Ovary (tissue), 9 donors: ENCODE measurements around the gene OTUD5. TPM values are rescaled to one million over a fixed set of nuclear protein-coding genes. Genes with fewer than 3 reads are reported as not detected.

Experiments used
- DNase-seq, 5 donors: peaks; one replicate each; pipeline ENCODE4 v3.0.0-alpha.2; 2019 to 2020
- H3K27ac ChIP-seq, 2 donors: fragments of 200-600 bp; one replicate each; pipeline versions ENCODE4 v1.5.1 to v1.8.0; 2019 to 2022
- H3K27me3 ChIP-seq: fragments of 200-600 bp; one replicate; pipeline ENCODE4 v1.8.0; 2022
- H3K36me3 ChIP-seq: fragments of 200-600 bp; sonication (generic); one replicate; pipeline ENCODE4 v1.5.1; 2019
- H3K4me1 ChIP-seq: one replicate; pipeline ENCODE4 v1.8.1; 2013; ENCODE audit warnings: mild to moderate bottlenecking, moderate library complexity; ENCODE audit not compliant: insufficient read depth
- H3K4me3 ChIP-seq: fragments of 200-600 bp; sonication (generic); one replicate; pipeline ENCODE4 v1.5.1; 2017
- H3K9me3 ChIP-seq, 2 donors: fragments of 200-600 bp in 1 of 2; sonication (generic) in 1 of 2; one replicate each; pipeline versions ENCODE4 v1.5.1 to v1.8.1; 2013 to 2019; ENCODE audit warnings: mild to moderate bottlenecking in 1 of 2, moderate library complexity in 1 of 2
- CTCF ChIP-seq, 3 donors: fragments of 450-650 bp in 2 of 3; fragments of 200-600 bp in 1 of 3; IDR thresholded peaks; one replicate each; pipeline versions ENCODE4 v1.5.1 to v1.8.0; 2016 to 2022; ENCODE audit warnings: antibody characterized with exemption in 3 of 3, mild to moderate bottlenecking in 1 of 3
- EP300 ChIP-seq: sonication (generic); formaldehyde crosslinking; IDR thresholded peaks from one replicate; pipeline ENCODE4 v1.6.1; 2017; ENCODE audit warnings: antibody characterized with exemption
- POLR2A ChIP-seq: fragments of 450-650 bp; IDR thresholded peaks from one replicate; pipeline ENCODE4 v1.6.1; 2017; ENCODE audit warnings: antibody characterized with exemption, mild to moderate bottlenecking, moderate library complexity
- WGBS, 3 donors: extraction: QIAGEN DNeasy Blood & Tissue Kit in 1 of 3; methylation state at CpG; one replicate each; pipeline versions ENCODE4 v1.1.5 to v1.1.7; 2013 to 2017; 5-methylcytosine and 5-hydroxymethylcytosine counted together
- intact Hi-C, 4 donors: fragments of 100-400 bp; cut with DNase I; formaldehyde crosslinking; loops; one replicate each; pipeline versions ENCODE4 v1.11.0 to v1.15.1; 2022 to 2023
- polyA plus RNA-seq, 2 donors: library from polyadenylated mRNA; stranded (reverse); fragments of 200-250 nt in 1 of 2; fragments of 350-450 nt in 1 of 2; fragmentation: Illumina TruSeq in 1 of 2; extraction: RNeasy Lipid Tissue Mini Kit (QIAGEN cat#74804) in 1 of 2; gene quantifications; one replicate each; pipeline ENCODE4 v1.2.3, GENCODE V29; 2013 to 2014
- total RNA-seq, 7 donors: library from RNA; depleted of rRNA in 2 of 7; stranded (reverse); fragments of >200 nt in 2 of 7; fragmentation: NEBNext Ultra II Directional in 3 of 7; extraction: Animal tissue kit (Norgen Biotek cat#: 25700) in 3 of 7; gene quantifications; one replicate each; pipeline versions ENCODE4 v1.1.0 to v1.2.4, GENCODE V29; 2016 to 2023
- donor health status: DM: no; HTN: no; CAD: no; lungs with moderate emphysema.
- donor health status: DM: no; HTN: no; CAD: no.
- donor health status: Bipolar disorder and iron deficiency.
- donor health status: DM: yes; HTN: yes; CAD: no.
- donor health status: DM: no; HTN: no; CAD: no.
- donor health status: DM: yes; HTN: yes; CAD: no.

OTUD5 gene
- total and polyA plus RNA-seq, 9 donors = 25.8 to 72.7 (median 53.8) TPM

DNA sequence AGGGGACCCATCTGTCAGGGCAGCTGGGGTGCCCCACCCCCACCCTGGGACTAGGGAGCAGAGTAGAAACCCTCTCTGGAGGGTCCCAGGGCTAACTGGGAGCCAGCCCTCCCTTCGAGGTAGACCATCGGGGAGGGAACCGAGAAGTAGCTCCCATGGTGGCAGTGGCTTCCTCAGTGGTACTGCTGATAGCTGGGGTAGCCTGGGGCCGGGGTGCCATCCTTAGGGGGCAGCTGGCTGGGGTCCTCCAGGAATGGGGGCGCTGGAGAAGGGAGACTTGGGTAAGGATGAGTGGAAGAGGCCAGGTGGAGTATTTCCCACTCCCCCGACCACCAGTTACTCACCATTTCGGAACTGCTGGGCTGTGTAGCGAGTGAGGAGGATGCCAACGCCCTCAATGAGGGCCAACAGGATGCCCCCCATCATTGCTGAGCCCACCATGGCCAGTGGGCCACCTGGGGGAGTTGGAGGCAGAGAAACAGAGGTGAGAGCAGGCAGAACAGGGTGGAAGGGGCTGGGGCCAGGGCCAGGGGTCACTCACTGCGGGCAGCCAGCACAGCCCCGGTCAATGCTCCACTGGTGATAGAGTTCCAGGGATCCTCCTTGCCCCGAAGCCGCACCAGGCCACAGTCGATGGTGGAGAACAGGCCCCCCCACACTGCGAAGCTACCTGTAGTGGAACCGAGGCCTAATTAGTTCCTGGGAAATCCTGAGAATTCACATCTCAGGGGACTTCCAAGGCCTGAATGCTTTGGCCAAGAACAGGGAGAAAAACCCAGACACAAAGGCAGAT, 63.7 kb downstream of the OTUD5 start:
- 75 to 81% (median 78%) methylated on average over 15 to 16 of the region's 16 CpGs for WGBS, 3 donors
- H3K9me3 ChIP-seq = no peaks in the 10 kb centered on the region
- DNase-seq = peak in 1 of 5 donors; percentile 33
- TF ChIP-seq EP300 = no peak
- no peak for TF ChIP-seq CTCF (IDR thresholded peaks at IDR 0.05)
- no peak for TF ChIP-seq POLR2A
- no peak overlapping the region for H3K4me3 ChIP-seq
- H3K27ac ChIP-seq = no peak overlapping the region
- no peaks in the 10 kb centered on the region for H3K36me3 ChIP-seq
- H3K4me1 ChIP-seq = peaks cover 3% of the 10 kb centered on the region
- no peaks in the 10 kb centered on the region for H3K27me3 ChIP-seq
- intact Hi-C loops = no loop called here

GRCh38 chrX:48892896-48893295, 64.5 kb downstream of the OTUD5 start:
- Histone ChIP-seq H3K27me3 (no peaks in the 10 kb centered on the region), H3K4me1 (peaks cover 3% of the 10 kb centered on the region), H3K9me3 (no peaks in the 10 kb centered on the region), H3K27ac (no peak overlapping the region), H3K4me3 (no peak overlapping the region), H3K36me3 (no peaks in the 10 kb centered on the region)
- intact Hi-C loops = no loop called here
- 56 to 78% (median 73%) methylated on average over 4 of the region's 4 CpGs for WGBS, 3 donors
- peak in 1 of 5 donors; percentile 25 for DNase-seq
- TF ChIP-seq EP300 (no peak), CTCF (IDR thresholded peaks at IDR 0.05) (no peak), POLR2A (no peak)

DNA sequence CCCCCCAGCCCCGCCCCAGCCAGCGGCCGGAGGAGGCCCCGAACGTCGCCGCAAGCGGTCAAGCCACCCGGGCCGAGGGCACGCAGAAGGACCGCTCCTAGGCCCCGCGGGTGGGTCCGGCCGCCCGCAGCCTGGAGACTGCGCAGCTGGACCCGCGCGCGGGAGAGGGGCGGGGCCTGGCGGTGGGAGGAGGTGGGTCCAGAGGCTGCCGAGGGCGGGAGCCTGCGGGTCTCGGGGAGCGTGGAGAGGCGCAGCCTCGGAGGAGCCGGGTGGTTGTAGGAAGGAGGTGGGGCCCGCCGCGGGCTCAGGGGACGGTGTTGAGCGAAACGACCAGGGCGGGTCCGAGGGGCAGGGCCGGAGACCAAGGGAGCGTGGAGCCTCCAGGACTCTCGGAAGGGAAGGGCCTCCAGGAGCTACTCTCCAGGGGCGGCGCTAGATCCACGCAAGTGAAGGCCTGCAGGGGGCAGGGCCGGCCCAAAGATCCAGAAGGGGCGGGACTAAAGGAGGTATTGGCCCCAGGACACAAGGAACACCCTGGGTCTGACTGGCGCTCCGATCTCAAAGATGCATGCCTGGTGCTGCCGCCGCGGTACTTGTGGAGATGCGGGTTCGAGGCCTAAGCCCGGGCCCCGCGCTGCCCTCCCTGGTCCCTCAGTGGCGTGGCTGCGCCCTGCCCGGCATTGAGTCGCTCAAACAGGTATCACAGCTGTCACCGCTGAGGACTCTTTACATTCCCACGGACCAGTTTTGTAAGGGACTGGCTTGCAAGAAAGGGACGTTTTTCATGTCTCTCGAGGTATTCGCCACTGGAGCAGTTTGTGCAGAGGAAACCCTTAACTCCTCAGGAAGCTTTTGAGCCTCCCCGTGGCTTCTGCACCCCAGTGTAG, 65.8 kb downstream of the OTUD5 start:
- Histone ChIP-seq H3K9me3 (no peaks in the 10 kb centered on the region), H3K4me1 (peaks cover 3% of the 10 kb centered on the region), H3K27ac (peak overlapping the region; percentile 41 to 87), H3K36me3 (no peaks in the 10 kb centered on the region), H3K4me3 (peak overlapping the region; percentile 73), H3K27me3 (no peaks in the 10 kb centered on the region)
- intact Hi-C loops = no loop called here
- peak; percentile 19 to 52 (median 42) for TF ChIP-seq CTCF (IDR thresholded peaks at IDR 0.05)
- TF ChIP-seq POLR2A = peak; percentile 62
- no peak for TF ChIP-seq EP300
- DNase-seq = peak; percentile 83 to 90 (median 86)
- 29 to 45% (median 43%) methylated on average over 57 to 68 of the region's 68 CpGs for WGBS, 3 donors

DNA sequence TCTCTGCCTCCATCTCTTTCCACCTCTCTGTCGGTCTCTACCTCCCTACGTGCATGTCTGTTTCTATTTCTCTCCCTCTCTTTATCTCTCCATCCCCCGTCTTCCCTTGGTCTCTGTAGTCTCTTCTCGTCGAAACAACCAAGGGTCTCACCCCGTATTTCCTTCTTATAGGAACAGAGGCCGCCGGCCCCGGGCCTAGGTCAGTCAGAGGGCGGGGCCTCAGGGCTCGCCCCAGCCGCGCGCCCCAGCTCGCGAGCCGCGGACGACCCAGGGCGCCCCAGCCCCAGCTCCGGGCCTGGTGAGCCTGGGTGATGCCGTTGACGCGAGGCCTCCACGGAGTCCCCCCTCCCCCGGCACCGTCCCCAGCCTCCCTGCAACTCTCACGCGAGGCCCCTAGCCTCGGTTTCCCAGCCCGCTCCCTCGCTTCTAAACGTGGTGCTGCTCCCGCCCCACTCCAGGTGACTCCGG, 66.4 kb downstream of the OTUD5 start:
- no peak for TF ChIP-seq POLR2A
- TF ChIP-seq EP300 = no peak
- no peak for TF ChIP-seq CTCF (IDR thresholded peaks at IDR 0.05)
- intact Hi-C loops = no loop called here
- H3K9me3 ChIP-seq = no peaks in the 10 kb centered on the region
- H3K27ac ChIP-seq = peak overlapping the region; percentile 41 to 87
- no peaks in the 10 kb centered on the region for H3K4me1 ChIP-seq
- WGBS, 3 donors = 29 to 33% (median 32%) methylated on average over 35 of the region's 35 CpGs
- peak overlapping the region; percentile 73 for H3K4me3 ChIP-seq
- no peaks in the 10 kb centered on the region for H3K27me3 ChIP-seq
- peak in 1 of 5 donors; percentile 34 for DNase-seq
- H3K36me3 ChIP-seq = no peaks in the 10 kb centered on the region
